Aorta (tissue), 5 donors: ENCODE data around the gene WASF1. TPM values are rescaled to one million over a fixed set of nuclear protein-coding genes. Genes with fewer than 3 reads are reported as not detected.
"Not testable (repeated sequence)": the region's sequence is repeated elsewhere in the genome, so short reads cannot be mapped to it uniquely, and the experiment has no call there.

ENCODE experiments used
- ATAC-seq: fragments of 200-7000 bp; cut with Tn5 transposase; one replicate; pipeline ENCODE4 v1.9.1; 2022; ENCODE audit warnings: moderate library complexity; ENCODE audit not compliant: low FRiP score
- DNase-seq, 2 donors: peaks; one replicate each; pipeline ENCODE4 v3.0.0-alpha.2; 2020
- H3K27ac ChIP-seq, 2 donors: one replicate each; pipeline ENCODE4 v1.5.1; 2013; ENCODE audit warnings: low read length in 2 of 2, mild to moderate bottlenecking in 2 of 2, moderate library complexity in 2 of 2, control low read depth in 1 of 2, inconsistent platforms in 1 of 2, low read depth in 1 of 2
- H3K27me3 ChIP-seq, 2 donors: one replicate each; pipeline ENCODE4 v1.6.1; 2013; ENCODE audit warnings: control low read depth in 1 of 2, low read length in 1 of 2, mild to moderate bottlenecking in 1 of 2, moderate library complexity in 1 of 2; ENCODE audit not compliant: insufficient read depth in 2 of 2, control insufficient read depth in 1 of 2
- H3K36me3 ChIP-seq, 2 donors: one replicate each; pipeline ENCODE4 v1.6.1; 2013; ENCODE audit warnings: control low read depth in 1 of 2, low read length in 1 of 2, mild to moderate bottlenecking in 1 of 2; ENCODE audit not compliant: insufficient read depth in 2 of 2, control insufficient read depth in 1 of 2
- H3K4me1 ChIP-seq, 2 donors: one replicate each; pipeline ENCODE4 v1.6.1; 2013; ENCODE audit warnings: low read length in 2 of 2, control low read depth in 1 of 2, mild to moderate bottlenecking in 1 of 2, moderate library complexity in 1 of 2; ENCODE audit not compliant: insufficient read depth in 2 of 2, control insufficient read depth in 1 of 2
- H3K4me3 ChIP-seq, 2 donors: one replicate each; pipeline ENCODE4 v1.5.1; 2013; ENCODE audit warnings: low read length in 2 of 2, control low read depth in 1 of 2, mild to moderate bottlenecking in 1 of 2
- H3K9me3 ChIP-seq: one replicate; pipeline ENCODE4 v1.6.1; 2013; ENCODE audit warnings: mild to moderate bottlenecking, low read length; ENCODE audit not compliant: control insufficient read depth
- WGBS, 2 donors: extraction: QIAGEN DNeasy Blood & Tissue Kit; methylation state at CpG; one replicate each; pipeline ENCODE4 v1.1.7; 2013; 5-methylcytosine and 5-hydroxymethylcytosine counted together
- intact Hi-C, 2 donors: fragments of 100-400 bp; cut with DNase I; formaldehyde crosslinking; loops; one replicate each; pipeline versions ENCODE4 v1.14.2 to v1.15.0; 2022
- polyA plus RNA-seq, 2 donors: library from polyadenylated mRNA; stranded (reverse); fragments of 200-250 nt; gene quantifications; one replicate each; pipeline ENCODE4 v1.2.3, GENCODE V29; 2013
- total RNA-seq, 2 donors: library from RNA; stranded (reverse); fragmentation: NEBNext Ultra II Directional; extraction: Animal tissue kit (Norgen Biotek cat#: 25700); gene quantifications; one replicate each; pipeline ENCODE4 v1.2.1, GENCODE V29; 2021
- donor health status: healthy with polysubstance abuse.
- donor health status: Bipolar disorder and iron deficiency.
- donor health status: DM: no; HTN: no; CAD: no.
- donor health status: DM: no; HTN: no; CAD: no.
- donor health status: DM: yes; HTN: yes; CAD: no.

Gene WASF1
- total and polyA plus RNA-seq, 4 donors, result 3.2 to 10.3 (median 6.7) TPM

- 96 to 98% methylated on average over 9 of the region's 9 CpGs for WGBS, 2 donors
- DNase-seq (no peak), ATAC-seq (no peak)
- no peak overlapping the region for H3K4me3 ChIP-seq
- no peaks in the 10 kb centered on the region for H3K36me3 ChIP-seq
- peaks cover 2% of the 10 kb centered on the region for H3K9me3 ChIP-seq
- intact Hi-C loops, result no loop called here
- H3K27me3 ChIP-seq, result no peaks in the 10 kb centered on the region
- H3K27ac ChIP-seq, result no peak overlapping the region
- H3K4me1 ChIP-seq, result no peaks in the 10 kb centered on the region
Observed at GRCh38 chr6:110139052-110139451, 40.4 kb downstream of the WASF1 start.

- ATAC-seq (no peak), DNase-seq (no peak)
- Histone ChIP-seq H3K27ac (no peak overlapping the region), H3K36me3 (no peaks in the 10 kb centered on the region), H3K9me3 (peaks cover 3% of the 10 kb centered on the region), H3K27me3 (no peaks in the 10 kb centered on the region), H3K4me1 (no peaks in the 10 kb centered on the region), H3K4me3 (no peak overlapping the region)
- 96 to 97% methylated on average over 10 of the region's 10 CpGs for WGBS, 2 donors
- intact Hi-C loops, result no loop called here
Observed at GRCh38 chr6:110137924-110138887, 41.3 kb downstream of the WASF1 start.

GRCh38 chr6:110130362-110130761 is 49.1 kb downstream of the WASF1 start:
- Histone ChIP-seq H3K4me3 (no peak overlapping the region), H3K36me3 (no peaks in the 10 kb centered on the region), H3K9me3 (peaks cover 1% of the 10 kb centered on the region), H3K4me1 (no peaks in the 10 kb centered on the region), H3K27ac (no peak overlapping the region), H3K27me3 (no peaks in the 10 kb centered on the region)
- ATAC-seq (no peak), DNase-seq (no peak)
- intact Hi-C loops, result no loop called here

GRCh38 chr6:110128418-110128817 is 51.1 kb downstream of the WASF1 start:
- Histone ChIP-seq H3K9me3 (no peaks in the 10 kb centered on the region), H3K36me3 (no peaks in the 10 kb centered on the region), H3K4me1 (no peaks in the 10 kb centered on the region), H3K27ac (no peak overlapping the region), H3K27me3 (no peaks in the 10 kb centered on the region), H3K4me3 (no peak overlapping the region)
- ATAC-seq (no peak), DNase-seq (no peak)
- intact Hi-C loops, result no loop called here
- 74 to 82% methylated on average over 4 of the region's 4 CpGs for WGBS, 2 donors

GRCh38 chr6:110125361-110125760 is 54.1 kb downstream of the WASF1 start:
- DNase-seq, result no peak
- Histone ChIP-seq H3K27me3 (no peaks in the 10 kb centered on the region), H3K9me3 (no peaks in the 10 kb centered on the region), H3K4me1 (no peaks in the 10 kb centered on the region), H3K27ac (no peak overlapping the region), H3K36me3 (no peaks in the 10 kb centered on the region), H3K4me3 (no peak overlapping the region)
- intact Hi-C loops, result no loop called here
- no peak for ATAC-seq

- H3K36me3 ChIP-seq, DNase-seq, ATAC-seq, H3K9me3 ChIP-seq, intact Hi-C loops, H3K4me3 ChIP-seq, H3K27me3 ChIP-seq, H3K4me1 ChIP-seq, H3K27ac ChIP-seq: not testable (repeated sequence)
- 96 to 98% methylated on average over 4 of the region's 4 CpGs for WGBS, 2 donors
Observed at GRCh38 chr6:110121655-110122054, 57.8 kb downstream of the WASF1 start.

- WGBS, 2 donors, result 75 to 78% methylated on average over 8 of the region's 8 CpGs
- H3K27me3 ChIP-seq, result no peaks in the 10 kb centered on the region
- H3K4me3 ChIP-seq, result no peak overlapping the region
- no peak overlapping the region for H3K27ac ChIP-seq
- no peaks in the 10 kb centered on the region for H3K36me3 ChIP-seq
- no peaks in the 10 kb centered on the region for H3K9me3 ChIP-seq
- ATAC-seq (no peak), DNase-seq (no peak)
- no peaks in the 10 kb centered on the region for H3K4me1 ChIP-seq
- intact Hi-C loops, result no loop called here
Observed at GRCh38 chr6:110116258-110116657, 63.2 kb downstream of the WASF1 start.

GRCh38 chr6:110114004-110114403 is 65.5 kb downstream of the WASF1 start:
- Histone ChIP-seq H3K4me1 (no peaks in the 10 kb centered on the region), H3K9me3 (no peaks in the 10 kb centered on the region), H3K36me3 (no peaks in the 10 kb centered on the region), H3K27me3 (no peaks in the 10 kb centered on the region), H3K4me3 (no peak overlapping the region), H3K27ac (no peak overlapping the region)
- DNase-seq (no peak), ATAC-seq (no peak)
- intact Hi-C loops, result no loop called here

GRCh38 chr6:110105296-110105695 is 74.2 kb downstream of the WASF1 start:
- no peaks in the 10 kb centered on the region for H3K27me3 ChIP-seq
- 87 to 88% methylated on average over 4 of the region's 4 CpGs for WGBS, 2 donors
- H3K9me3 ChIP-seq, result no peaks in the 10 kb centered on the region
- ATAC-seq (no peak), DNase-seq (no peak)
- no peak overlapping the region for H3K27ac ChIP-seq
- H3K36me3 ChIP-seq, result no peaks in the 10 kb centered on the region
- H3K4me1 ChIP-seq, result no peaks in the 10 kb centered on the region
- no peak overlapping the region for H3K4me3 ChIP-seq
- intact Hi-C loops, result no loop called here
